SK-N-SH treated with all-trans-retinoic acid at 6 μM for 48 hours (cell line): ENCODE results near the gene CSKMT.

ENCODE experiments used
- ATAC-seq: fragments of 200-7000 bp; cut with Tn5 transposase; 3 replicates; pipeline ENCODE4 v1.9.1; 2020; ENCODE audit warnings: mild to moderate bottlenecking, moderate library complexity
- ARNTL ChIP-seq: fragments of 450-650 bp; formaldehyde crosslinking; IDR thresholded peaks from 2 replicates; pipeline ENCODE4 v1.5.0; 2020; ENCODE audit warnings: low read depth, mild to moderate bottlenecking, moderate library complexity, borderline replicate concordance
- BACH2 ChIP-seq: fragments of 250-450 bp; sonication (Bioruptor Pico); IDR thresholded peaks from 2 replicates; pipeline ENCODE4 v1.9.0; 2021; ENCODE audit warnings: mild to moderate bottlenecking, borderline replicate concordance
- CREB5 ChIP-seq: fragments of 250-450 bp; sonication (Bioruptor Pico); IDR thresholded peaks from 2 replicates; pipeline ENCODE4 v1.5.1; 2020; ENCODE audit warnings: low read depth, mild to moderate bottlenecking, moderate library complexity
- CSDC2 ChIP-seq: fragments of 250-450 bp; sonication (Bioruptor Pico); IDR thresholded peaks from 2 replicates; pipeline ENCODE4 v1.5.0; 2020; ENCODE audit warnings: mild to moderate bottlenecking, moderate library complexity
- CSRNP3 ChIP-seq: fragments of 250-450 bp; sonication (Bioruptor Pico); IDR thresholded peaks from 2 replicates; pipeline ENCODE4 v1.5.1; 2021; ENCODE audit warnings: mild to moderate bottlenecking, moderate library complexity
- ESRRG ChIP-seq: fragments of 250-450 bp; sonication (Bioruptor Pico); IDR thresholded peaks from 2 replicates; pipeline ENCODE4 v1.6.1; 2021; ENCODE audit warnings: mild to moderate bottlenecking
- GLIS3 ChIP-seq: fragments of 250-450 bp; sonication (Bioruptor Pico); IDR thresholded peaks from 2 replicates; pipeline ENCODE4 v1.5.0; 2020; ENCODE audit warnings: mild to moderate bottlenecking, moderate library complexity
- ISL1 ChIP-seq: fragments of 250-450 bp; sonication (Bioruptor Pico); IDR thresholded peaks from 2 replicates; pipeline ENCODE4 v2.1.2; 2022; ENCODE audit warnings: mild to moderate bottlenecking, moderate library complexity
- OSR1 ChIP-seq: fragments of 250-450 bp; sonication (Bioruptor Pico); IDR thresholded peaks from 2 replicates; pipeline ENCODE4 v1.8.0; 2022; ENCODE audit warnings: moderate library complexity, mild to moderate bottlenecking, inconsistent platforms
- PPARA ChIP-seq: fragments of 250-450 bp; sonication (Bioruptor Pico); IDR thresholded peaks from 2 replicates; pipeline ENCODE4 v1.5.0; 2020; ENCODE audit warnings: mild to moderate bottlenecking, borderline replicate concordance
- RARB ChIP-seq: fragments of 250-450 bp; sonication (Bioruptor Pico); IDR thresholded peaks from 2 replicates; pipeline ENCODE4 v1.8.0; 2021; ENCODE audit warnings: mild to moderate bottlenecking, moderate library complexity
- SNAI2 ChIP-seq: fragments of 250-450 bp; sonication (Bioruptor Pico); IDR thresholded peaks from 2 replicates; pipeline ENCODE4 v1.5.0; 2020; ENCODE audit warnings: mild to moderate bottlenecking, moderate library complexity
- TCF4 ChIP-seq: fragments of 250-450 bp; sonication (Bioruptor Pico); IDR thresholded peaks from 2 replicates; pipeline ENCODE4 v1.8.0; 2021; ENCODE audit warnings: mild to moderate bottlenecking, moderate library complexity, borderline replicate concordance
- ZC3H10 ChIP-seq: fragments of 250-450 bp; sonication (Bioruptor Pico); IDR thresholded peaks from 2 replicates; pipeline ENCODE4 v1.5.1; 2021; ENCODE audit warnings: mild to moderate bottlenecking, moderate library complexity
- ZFP3 ChIP-seq: fragments of 250-450 bp; sonication (Bioruptor Pico); IDR thresholded peaks from 2 replicates; pipeline ENCODE4 v1.5.0; 2020; ENCODE audit warnings: mild to moderate bottlenecking, moderate library complexity
- ZFP30 ChIP-seq: fragments of 450-650 bp; formaldehyde crosslinking; IDR thresholded peaks from 2 replicates; pipeline ENCODE4 v1.5.0; 2022; ENCODE audit warnings: mild to moderate bottlenecking, moderate library complexity
- ZNF565 ChIP-seq: fragments of 450-650 bp; formaldehyde crosslinking; conservative IDR thresholded peaks from 2 replicates; pipeline ENCODE4 v1.5.0; 2020; ENCODE audit warnings: low read depth, mild to moderate bottlenecking, moderate library complexity
- ZNF70 ChIP-seq: fragments of 450-650 bp; formaldehyde crosslinking; IDR thresholded peaks from 2 replicates; pipeline ENCODE4 v1.5.0; 2020; ENCODE audit warnings: mild to moderate bottlenecking, moderate library complexity
- ZNF8 ChIP-seq: fragments of 450-650 bp; formaldehyde crosslinking; IDR thresholded peaks from 2 replicates; pipeline ENCODE4 v1.5.0; 2020; ENCODE audit warnings: mild to moderate bottlenecking, moderate library complexity
- TF ChIP-seq, protein P1 (sequence below): fragments of 250-450 bp; sonication (Bioruptor Pico); IDR thresholded peaks from 2 replicates; pipeline ENCODE4 v1.5.0; 2020; ENCODE audit warnings: mild to moderate bottlenecking, moderate library complexity
- TF ChIP-seq, protein P2 (sequence below): fragments of 250-450 bp; sonication (Bioruptor Pico); IDR thresholded peaks from 2 replicates; pipeline ENCODE4 v1.8.0; 2020; ENCODE audit warnings: mild to moderate bottlenecking, moderate library complexity, borderline replicate concordance

Gene CSKMT

GRCh38 chr11:62708793-62709192, 43.7 kb downstream of the CSKMT start:
- TF ChIP-seq ZFP30 (CRISPR knock-in tag) (no peak), CREB5 (CRISPR knock-in tag) (no peak), ZNF8 (CRISPR knock-in tag) (no peak), ZNF70 (CRISPR knock-in tag) (no peak), ZC3H10 (CRISPR knock-in tag) (no peak), ARNTL (CRISPR knock-in tag) (no peak), ESRRG (CRISPR knock-in tag) (no peak), BACH2 (no peak), OSR1 (CRISPR knock-in tag) (no peak), RARB (no peak), SNAI2 (CRISPR knock-in tag) (no peak), ISL1 (CRISPR knock-in tag) (no peak), CSRNP3 (CRISPR knock-in tag) (no peak), GLIS3 (CRISPR knock-in tag) (no peak), ZNF565 (CRISPR knock-in tag) (no peak), TCF4 (CRISPR knock-in tag) (no peak)
- TF ChIP-seq, protein P1, sequence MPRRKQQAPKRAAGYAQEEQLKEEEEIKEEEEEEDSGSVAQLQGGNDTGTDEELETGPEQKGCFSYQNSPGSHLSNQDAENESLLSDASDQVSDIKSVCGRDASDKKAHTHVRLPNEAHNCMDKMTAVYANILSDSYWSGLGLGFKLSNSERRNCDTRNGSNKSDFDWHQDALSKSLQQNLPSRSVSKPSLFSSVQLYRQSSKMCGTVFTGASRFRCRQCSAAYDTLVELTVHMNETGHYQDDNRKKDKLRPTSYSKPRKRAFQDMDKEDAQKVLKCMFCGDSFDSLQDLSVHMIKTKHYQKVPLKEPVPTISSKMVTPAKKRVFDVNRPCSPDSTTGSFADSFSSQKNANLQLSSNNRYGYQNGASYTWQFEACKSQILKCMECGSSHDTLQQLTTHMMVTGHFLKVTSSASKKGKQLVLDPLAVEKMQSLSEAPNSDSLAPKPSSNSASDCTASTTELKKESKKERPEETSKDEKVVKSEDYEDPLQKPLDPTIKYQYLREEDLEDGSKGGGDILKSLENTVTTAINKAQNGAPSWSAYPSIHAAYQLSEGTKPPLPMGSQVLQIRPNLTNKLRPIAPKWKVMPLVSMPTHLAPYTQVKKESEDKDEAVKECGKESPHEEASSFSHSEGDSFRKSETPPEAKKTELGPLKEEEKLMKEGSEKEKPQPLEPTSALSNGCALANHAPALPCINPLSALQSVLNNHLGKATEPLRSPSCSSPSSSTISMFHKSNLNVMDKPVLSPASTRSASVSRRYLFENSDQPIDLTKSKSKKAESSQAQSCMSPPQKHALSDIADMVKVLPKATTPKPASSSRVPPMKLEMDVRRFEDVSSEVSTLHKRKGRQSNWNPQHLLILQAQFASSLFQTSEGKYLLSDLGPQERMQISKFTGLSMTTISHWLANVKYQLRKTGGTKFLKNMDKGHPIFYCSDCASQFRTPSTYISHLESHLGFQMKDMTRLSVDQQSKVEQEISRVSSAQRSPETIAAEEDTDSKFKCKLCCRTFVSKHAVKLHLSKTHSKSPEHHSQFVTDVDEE: no peak
- TF ChIP-seq, protein P2, sequence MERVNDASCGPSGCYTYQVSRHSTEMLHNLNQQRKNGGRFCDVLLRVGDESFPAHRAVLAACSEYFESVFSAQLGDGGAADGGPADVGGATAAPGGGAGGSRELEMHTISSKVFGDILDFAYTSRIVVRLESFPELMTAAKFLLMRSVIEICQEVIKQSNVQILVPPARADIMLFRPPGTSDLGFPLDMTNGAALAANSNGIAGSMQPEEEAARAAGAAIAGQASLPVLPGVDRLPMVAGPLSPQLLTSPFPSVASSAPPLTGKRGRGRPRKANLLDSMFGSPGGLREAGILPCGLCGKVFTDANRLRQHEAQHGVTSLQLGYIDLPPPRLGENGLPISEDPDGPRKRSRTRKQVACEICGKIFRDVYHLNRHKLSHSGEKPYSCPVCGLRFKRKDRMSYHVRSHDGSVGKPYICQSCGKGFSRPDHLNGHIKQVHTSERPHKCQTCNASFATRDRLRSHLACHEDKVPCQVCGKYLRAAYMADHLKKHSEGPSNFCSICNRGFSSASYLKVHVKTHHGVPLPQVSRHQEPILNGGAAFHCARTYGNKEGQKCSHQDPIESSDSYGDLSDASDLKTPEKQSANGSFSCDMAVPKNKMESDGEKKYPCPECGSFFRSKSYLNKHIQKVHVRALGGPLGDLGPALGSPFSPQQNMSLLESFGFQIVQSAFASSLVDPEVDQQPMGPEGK: no peak
- no peak; the same call in 2 of the 3 replicates for ATAC-seq

DNA sequence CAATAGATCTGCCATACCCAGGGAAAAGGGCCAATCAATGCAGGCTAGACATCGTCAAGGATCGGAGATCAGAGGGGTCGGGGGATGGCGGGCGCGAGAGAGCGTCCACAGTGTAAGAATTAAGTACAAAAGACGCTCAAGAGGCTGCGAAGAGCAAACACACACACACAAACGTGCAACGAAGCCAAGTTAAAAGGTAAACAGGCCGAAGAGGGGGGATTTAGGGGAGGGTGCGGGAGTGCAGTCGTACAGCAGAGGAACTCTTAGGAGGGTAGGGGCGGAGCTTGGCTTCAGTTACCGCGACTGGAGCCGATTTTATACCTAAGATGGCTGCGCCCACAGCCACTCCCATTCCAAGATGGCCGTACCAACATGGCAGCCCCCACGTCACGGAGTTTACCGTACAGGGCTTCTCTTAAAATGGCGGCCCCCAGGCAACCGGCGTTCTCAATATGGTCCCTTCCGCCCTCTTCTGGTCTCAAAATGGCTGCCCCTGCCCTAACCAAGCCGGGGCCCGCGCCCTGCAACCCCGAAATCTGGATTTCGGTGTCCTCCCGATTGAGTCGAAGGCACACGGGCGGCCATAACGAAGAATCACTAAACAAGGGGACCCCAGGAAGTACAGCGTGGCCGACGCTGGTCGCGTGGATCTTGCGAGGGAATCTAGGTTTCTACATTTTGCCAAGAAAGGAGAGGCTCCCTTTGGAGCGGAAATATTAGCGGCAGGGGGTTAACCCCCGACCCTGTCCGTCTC, 44.3 kb downstream of the CSKMT start:
- ATAC-seq: peak; percentile 75
- no peak for TF ChIP-seq BACH2
- TF ChIP-seq GLIS3 (CRISPR knock-in tag): no peak
- TF ChIP-seq ZFP3 (CRISPR knock-in tag): peak; percentile 55; the same call in 1 of the 2 replicates
- 0 out of 2 replicates have a peak, but pooled peaks have one; percentile 36 for TF ChIP-seq ZNF8 (CRISPR knock-in tag)
- TF ChIP-seq, protein P1: peak; percentile 92; the same call in 1 of the 2 replicates
- no peak for TF ChIP-seq ESRRG (CRISPR knock-in tag)
- peak; percentile 71; the same call in 1 of the 2 replicates for TF ChIP-seq CSDC2 (CRISPR knock-in tag)
- 0 out of 2 replicates have a peak, but pooled peaks have one; percentile 45 for TF ChIP-seq ZC3H10 (CRISPR knock-in tag)
- no peak for TF ChIP-seq ISL1 (CRISPR knock-in tag)
- no peak for TF ChIP-seq RARB
- TF ChIP-seq, protein P2: peak; percentile 54; the same call in 1 of the 2 replicates
- TF ChIP-seq TCF4 (CRISPR knock-in tag): no peak
- 0 out of 2 replicates have a peak, but pooled peaks have one; percentile 24 for TF ChIP-seq CSRNP3 (CRISPR knock-in tag)
- TF ChIP-seq ZNF565 (CRISPR knock-in tag): peak; percentile 88
- no peak for TF ChIP-seq PPARA (CRISPR knock-in tag)
- TF ChIP-seq OSR1 (CRISPR knock-in tag): no peak
- peak; percentile 48; the same call in 1 of the 2 replicates for TF ChIP-seq SNAI2 (CRISPR knock-in tag)
- no peak for TF ChIP-seq ZFP30 (CRISPR knock-in tag)
- no peak for TF ChIP-seq ARNTL (CRISPR knock-in tag)
